ENCODE results near the gene MRPL57. TPM values are rescaled to one million over a fixed set of nuclear protein-coding genes. Genes with fewer than 3 reads are reported as not detected.

The MRPL57 gene

DNA sequence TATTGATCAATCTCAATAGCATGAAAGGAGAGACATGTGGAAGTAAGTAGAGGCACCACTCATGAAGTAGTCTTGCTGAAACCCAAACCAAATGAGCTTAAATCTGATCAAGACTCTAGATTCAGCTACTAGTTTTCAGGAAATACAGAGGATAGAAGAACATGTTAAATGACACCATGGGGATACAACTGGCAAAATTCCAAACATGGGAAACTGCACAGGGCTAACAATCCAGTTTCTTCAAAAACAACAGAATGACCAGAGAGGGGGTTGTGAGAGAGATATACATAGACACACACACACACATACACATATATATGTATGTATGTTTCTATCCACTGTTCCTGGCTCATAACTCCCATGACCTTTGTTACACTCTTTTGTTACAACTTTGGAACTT is 44.8 kb downstream of the MRPL57 start:
- no peak overlapping the region for H3K18ac ChIP-seq (ENCODE audit: low read length)
- H3K9ac ChIP-seq (ENCODE audit: low read length): no peak overlapping the region
- H2BK5ac ChIP-seq (ENCODE audit: low read length): no peak overlapping the region
- H3K36me3 ChIP-seq (ENCODE audit: control insufficient read depth, insufficient read depth, low read length): no peaks in the 10 kb centered on the region
- H3K4me2 ChIP-seq (ENCODE audit: low read length): no peak overlapping the region
- no peak overlapping the region for H3K56ac ChIP-seq (ENCODE audit: low read length)
- no peak for DNase-seq
- H3K79me2 ChIP-seq (ENCODE audit: control insufficient read depth, insufficient read depth, low read length): no peaks in the 10 kb centered on the region
- H3K4me3 ChIP-seq (ENCODE audit: low read length): no peak overlapping the region
- no peaks in the 10 kb centered on the region for H3K27me3 ChIP-seq (ENCODE audit: insufficient read depth, low read length, poor library complexity)
- no peak overlapping the region for H3K27ac ChIP-seq (ENCODE audit: low read depth, low read length)
- H4K5ac ChIP-seq (ENCODE audit: low read length): no peak overlapping the region
- no peak overlapping the region for H2BK120ac ChIP-seq (ENCODE audit: low read depth, low read length)
- H3K4ac ChIP-seq (ENCODE audit: low read depth, low read length): no peak overlapping the region
- no peaks in the 10 kb centered on the region for H3K4me1 ChIP-seq (ENCODE audit: control insufficient read depth, low read depth, low read length)
- no peak overlapping the region for H4K8ac ChIP-seq (ENCODE audit: low read depth, low read length)
- H3K23ac ChIP-seq (ENCODE audit: low read length): no peak overlapping the region
- no peak overlapping the region for H2BK15ac ChIP-seq (replicated peaks; ENCODE audit: low read depth)
- H2AK5ac ChIP-seq (ENCODE audit: low read length): no peak overlapping the region
- no peaks in the 10 kb centered on the region for H3K79me1 ChIP-seq (ENCODE audit: low read length)

DNA sequence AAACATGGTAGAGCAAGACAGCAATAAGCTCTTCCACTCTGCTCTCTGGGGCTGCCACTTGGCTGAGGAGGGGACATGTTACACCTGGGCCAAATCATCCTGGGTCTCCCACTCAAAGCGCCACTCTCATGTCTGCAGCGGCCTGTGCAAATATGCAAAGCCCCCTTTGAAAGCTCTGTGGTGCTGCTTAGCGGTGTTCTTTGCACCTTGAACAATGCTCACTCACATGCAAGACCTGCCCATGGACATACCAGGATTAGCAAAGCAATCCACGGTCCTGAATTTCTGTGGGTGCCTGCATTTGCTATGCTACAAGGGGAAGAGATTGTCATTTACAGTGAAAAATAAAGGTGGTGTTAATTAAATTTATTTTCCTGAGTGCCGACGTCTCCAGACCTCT is 48.6 kb downstream of the MRPL57 start:
- H2BK15ac ChIP-seq (replicated peaks; ENCODE audit: low read depth): no peak overlapping the region
- H3K27me3 ChIP-seq (ENCODE audit: insufficient read depth, low read length, poor library complexity): no peaks in the 10 kb centered on the region
- H3K18ac ChIP-seq (ENCODE audit: low read length): no peak overlapping the region
- H3K79me1 ChIP-seq (ENCODE audit: low read length): no peaks in the 10 kb centered on the region
- no peaks in the 10 kb centered on the region for H3K4me1 ChIP-seq (ENCODE audit: control insufficient read depth, low read depth, low read length)
- no peak overlapping the region for H3K56ac ChIP-seq (ENCODE audit: low read length)
- no peak overlapping the region for H3K27ac ChIP-seq (ENCODE audit: low read depth, low read length)
- H3K9ac ChIP-seq (ENCODE audit: low read length): no peak overlapping the region
- H2BK120ac ChIP-seq (ENCODE audit: low read depth, low read length): no peak overlapping the region
- no peak overlapping the region for H2BK5ac ChIP-seq (ENCODE audit: low read length)
- no peak overlapping the region for H4K8ac ChIP-seq (ENCODE audit: low read depth, low read length)
- no peak overlapping the region for H4K5ac ChIP-seq (ENCODE audit: low read length)
- DNase-seq: no peak
- no peak overlapping the region for H2AK5ac ChIP-seq (ENCODE audit: low read length)
- no peak overlapping the region for H3K4me3 ChIP-seq (ENCODE audit: low read length)
- H3K4ac ChIP-seq (ENCODE audit: low read depth, low read length): no peak overlapping the region
- no peak overlapping the region for H3K23ac ChIP-seq (ENCODE audit: low read length)
- H3K79me2 ChIP-seq (ENCODE audit: control insufficient read depth, insufficient read depth, low read length): no peaks in the 10 kb centered on the region
- no peak overlapping the region for H3K4me2 ChIP-seq (ENCODE audit: low read length)
- no peaks in the 10 kb centered on the region for H3K36me3 ChIP-seq (ENCODE audit: control insufficient read depth, insufficient read depth, low read length)
- no CpG with 5 or more reads among the region's 6 CpGs for WGBS (ENCODE audit: extremely low coverage, insufficient coverage, low lambda C conversion rate)

DNA sequence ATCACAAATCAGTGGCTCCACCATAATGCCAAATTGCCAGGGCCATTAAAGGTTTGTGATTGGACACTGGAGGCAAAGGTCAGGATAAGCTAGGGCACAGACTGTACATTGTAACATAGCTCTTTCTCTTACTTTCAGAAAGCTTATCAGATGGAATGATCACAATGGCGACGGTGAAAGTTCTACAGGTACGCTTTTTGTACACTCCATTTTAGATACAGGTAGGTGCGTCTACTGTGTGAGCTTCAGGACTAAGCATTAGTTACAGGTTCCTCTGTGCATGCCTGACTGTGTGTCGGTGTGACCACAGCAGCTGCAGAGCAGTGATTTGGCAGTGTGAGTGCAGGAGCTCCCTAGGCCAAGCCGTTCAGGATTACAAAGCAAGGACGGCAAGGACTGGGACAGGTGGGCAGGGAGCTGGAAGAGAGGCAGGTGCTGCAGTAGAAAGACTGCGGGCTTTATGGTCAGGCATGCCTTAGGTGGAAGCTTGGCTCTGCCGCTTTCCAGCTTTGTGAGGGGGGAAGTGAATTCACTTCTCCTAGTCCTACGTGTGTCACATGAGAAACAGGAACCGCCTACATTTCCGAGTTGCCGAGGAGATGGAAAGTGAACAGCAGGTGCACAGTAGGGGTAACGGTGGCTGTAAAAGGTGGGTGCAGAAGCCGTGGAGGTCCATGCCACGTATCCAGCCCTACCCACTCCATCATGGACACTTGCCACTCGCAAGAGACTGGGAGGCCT is 49.6 kb downstream of the MRPL57 start:
- H3K4me2 ChIP-seq (ENCODE audit: low read length): no peak overlapping the region
- WGBS (ENCODE audit: extremely low coverage, insufficient coverage, low lambda C conversion rate): no CpG with 5 or more reads among the region's 17 CpGs

DNA sequence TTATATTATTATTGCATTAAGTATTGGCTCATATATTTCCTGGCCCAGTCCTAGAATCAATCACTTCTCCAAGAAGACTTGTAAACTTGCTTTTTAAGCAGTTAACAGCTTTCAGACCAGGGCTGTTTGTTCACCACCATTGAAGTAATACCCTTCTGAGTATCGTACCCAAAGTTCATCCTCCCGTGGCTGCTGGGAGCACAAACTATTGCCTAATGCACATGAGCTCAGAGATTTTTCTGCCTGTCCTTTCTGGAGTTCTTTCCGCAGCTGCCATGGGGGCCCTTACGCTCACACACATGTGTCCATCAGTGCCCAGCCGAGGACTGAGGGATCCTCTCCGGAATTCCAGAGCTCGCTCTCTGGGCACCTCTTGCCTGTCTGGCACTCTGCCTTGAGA is 51.5 kb downstream of the MRPL57 start:
- Histone ChIP-seq H3K4me1 (ENCODE audit: control insufficient read depth, low read depth, low read length) (no peaks in the 10 kb centered on the region), H3K9ac (ENCODE audit: low read length) (no peak overlapping the region), H3K23ac (ENCODE audit: low read length) (no peak overlapping the region)

More for the DNA sequence above, 49.6 kb downstream of the MRPL57 start:
- Histone ChIP-seq H3K23ac (ENCODE audit: low read length) (no peak overlapping the region), H4K5ac (ENCODE audit: low read length) (no peak overlapping the region), H3K4me1 (ENCODE audit: control insufficient read depth, low read depth, low read length) (no peaks in the 10 kb centered on the region), H3K27ac (ENCODE audit: low read depth, low read length) (no peak overlapping the region), H3K18ac (ENCODE audit: low read length) (no peak overlapping the region), H4K8ac (ENCODE audit: low read depth, low read length) (no peak overlapping the region), H3K56ac (ENCODE audit: low read length) (no peak overlapping the region), H3K4ac (ENCODE audit: low read depth, low read length) (no peak overlapping the region), H2BK120ac (ENCODE audit: low read depth, low read length) (no peak overlapping the region), H3K79me2 (ENCODE audit: control insufficient read depth, insufficient read depth, low read length) (no peaks in the 10 kb centered on the region), H3K9ac (ENCODE audit: low read length) (no peak overlapping the region), H3K27me3 (ENCODE audit: insufficient read depth, low read length, poor library complexity) (no peaks in the 10 kb centered on the region), H3K4me3 (ENCODE audit: low read length) (no peak overlapping the region), H2BK15ac (replicated peaks; ENCODE audit: low read depth) (no peak overlapping the region), H2AK5ac (ENCODE audit: low read length) (no peak overlapping the region), H2BK5ac (ENCODE audit: low read length) (no peak overlapping the region), H3K36me3 (ENCODE audit: control insufficient read depth, insufficient read depth, low read length) (no peaks in the 10 kb centered on the region), H3K79me1 (ENCODE audit: low read length) (no peaks in the 10 kb centered on the region)
- DNase-seq: no peak

More for the DNA sequence above, 51.5 kb downstream of the MRPL57 start:
- no CpG with 5 or more reads among the region's 7 CpGs for WGBS (ENCODE audit: extremely low coverage, insufficient coverage, low lambda C conversion rate)
- Histone ChIP-seq H3K4me2 (ENCODE audit: low read length) (no peak overlapping the region), H3K56ac (ENCODE audit: low read length) (no peak overlapping the region), H2AK5ac (ENCODE audit: low read length) (no peak overlapping the region), H3K27me3 (ENCODE audit: insufficient read depth, low read length, poor library complexity) (no peaks in the 10 kb centered on the region), H3K27ac (ENCODE audit: low read depth, low read length) (no peak overlapping the region), H3K4me3 (ENCODE audit: low read length) (no peak overlapping the region), H3K18ac (ENCODE audit: low read length) (no peak overlapping the region), H3K36me3 (ENCODE audit: control insufficient read depth, insufficient read depth, low read length) (no peaks in the 10 kb centered on the region), H4K5ac (ENCODE audit: low read length) (no peak overlapping the region), H3K4ac (ENCODE audit: low read depth, low read length) (no peak overlapping the region), H2BK120ac (ENCODE audit: low read depth, low read length) (no peak overlapping the region), H2BK5ac (ENCODE audit: low read length) (no peak overlapping the region), H3K79me2 (ENCODE audit: control insufficient read depth, insufficient read depth, low read length) (no peaks in the 10 kb centered on the region), H2BK15ac (replicated peaks; ENCODE audit: low read depth) (no peak overlapping the region), H3K79me1 (ENCODE audit: low read length) (no peaks in the 10 kb centered on the region), H4K8ac (ENCODE audit: low read depth, low read length) (no peak overlapping the region)
- DNase-seq: no peak

Small RNA genes within 50 kb of the gene (small RNA-seq; reads per million reads assigned to genes)
- gene AL158032.1 (ENCODE audit: insufficient read depth) (not detected), gene RF00086 (ENCODE audit: insufficient read depth) (not detected)
